CD4-positive, alpha-beta T cell treated with Interleukin-2 at 100 ng/mL for 4 hours (primary cell): ENCODE results near the gene ERI3.

Experiments
- DNase-seq: peaks from one replicate; pipeline ENCODE4 v3.0.0-alpha.2; 2020; ENCODE audit warnings: low spot score

ERI3 gene

DNA sequence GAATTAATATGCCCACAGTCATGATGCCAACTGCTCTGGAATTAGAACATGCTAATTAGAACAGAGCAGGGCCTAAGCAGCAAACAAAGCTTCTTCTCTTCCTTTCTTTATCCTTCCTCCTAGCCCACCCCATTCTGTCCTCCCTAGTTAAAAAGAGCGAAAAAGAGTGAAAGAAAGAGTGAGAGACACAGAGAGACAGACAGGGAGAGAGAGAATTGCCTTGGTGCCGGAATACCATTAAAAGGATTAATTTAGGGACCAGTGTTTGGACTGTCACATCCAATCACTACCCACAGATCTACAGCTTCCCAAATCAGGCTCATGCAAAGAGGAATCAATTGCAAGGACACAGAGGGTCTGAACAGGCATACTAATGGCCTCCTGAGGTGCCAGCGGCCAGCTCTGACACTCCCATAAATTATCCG is 7.0 kb downstream of the ERI3 start:
- DNase-seq = no peak

DNA sequence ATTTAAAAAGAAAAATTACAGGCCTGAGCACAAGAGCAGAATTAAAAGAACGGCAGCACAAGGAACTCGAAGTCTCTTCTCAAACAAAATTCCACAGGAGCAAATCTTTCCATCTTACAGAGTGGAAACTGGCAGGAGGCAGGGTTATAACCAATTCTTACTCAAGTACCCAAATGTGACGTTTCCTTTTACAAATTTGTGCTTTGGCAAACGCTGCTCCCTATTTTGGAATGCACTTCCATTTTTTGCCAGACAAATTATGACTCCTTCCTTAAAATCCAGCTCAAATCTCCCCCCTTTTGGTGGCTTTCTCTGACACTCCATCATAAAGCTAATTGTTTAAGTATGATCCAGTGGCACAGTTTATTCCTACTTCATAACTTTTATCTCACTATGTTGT is 7.8 kb downstream of the ERI3 start:
- DNase-seq = no peak

DNA sequence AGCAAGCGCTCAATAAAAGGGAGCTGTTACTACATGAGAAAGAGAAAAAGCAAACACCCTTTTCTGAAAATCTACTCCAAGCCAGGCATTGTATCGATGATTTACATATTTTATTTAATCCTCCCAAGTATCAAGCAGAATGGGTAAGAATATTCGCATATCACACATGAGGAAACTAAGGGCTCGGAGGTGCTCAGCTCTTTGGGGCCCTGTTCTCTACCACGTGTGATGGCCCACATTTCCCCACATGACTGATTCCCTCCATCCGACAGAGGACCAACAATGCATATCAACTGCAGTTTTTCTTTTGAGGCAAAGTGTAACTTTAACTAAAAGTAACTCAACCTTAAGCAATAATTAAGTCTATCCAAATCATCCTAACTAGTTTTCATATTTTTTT is 8.2 kb downstream of the ERI3 start:
- DNase-seq = no peak

DNA sequence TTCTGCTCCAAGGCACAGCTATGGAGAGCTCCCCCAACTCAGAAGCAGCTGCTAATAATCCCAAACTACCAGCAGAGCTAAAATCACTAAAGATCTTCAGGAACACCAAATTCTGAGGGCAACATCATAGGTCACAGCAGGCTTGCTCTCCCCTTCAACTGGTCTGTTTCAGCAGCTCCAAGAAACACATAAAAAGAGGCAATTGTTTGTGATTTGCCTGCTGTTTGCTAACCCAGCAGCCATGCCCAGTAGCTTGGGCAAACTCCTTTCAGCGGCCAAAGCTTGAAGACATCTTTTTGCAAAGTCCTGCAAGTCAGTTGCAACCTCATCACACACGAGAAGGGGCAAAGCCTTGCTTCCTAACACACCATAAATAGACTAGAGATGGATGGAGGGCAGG is 8.9 kb downstream of the ERI3 start:
- no peak for DNase-seq

DNA sequence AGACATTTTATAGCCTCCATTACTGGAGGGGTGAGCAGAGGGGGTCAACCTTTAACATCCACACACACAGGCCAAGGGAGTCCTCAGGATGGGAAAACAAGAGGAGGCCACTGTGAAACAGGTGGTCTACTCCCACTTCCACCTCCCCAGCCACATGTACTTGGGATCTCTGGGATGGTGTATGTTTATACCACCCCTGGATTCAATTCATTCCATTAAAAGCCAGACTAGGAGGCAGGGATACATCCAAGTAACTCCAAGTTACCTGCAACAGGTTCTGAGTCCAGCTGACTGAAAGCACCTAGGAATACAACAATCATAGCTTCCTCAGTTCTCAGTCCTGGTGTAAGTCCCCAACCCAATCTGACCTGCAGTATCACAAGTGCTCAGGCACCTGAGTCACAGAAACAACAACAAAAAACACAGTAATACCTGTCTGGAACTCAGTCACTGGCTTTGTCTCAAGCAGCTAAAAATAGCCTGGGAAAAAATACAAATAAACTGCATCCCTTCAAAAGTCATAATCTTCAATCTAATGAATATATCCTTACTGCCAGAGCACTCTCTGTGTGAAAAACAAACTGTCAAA is 9.8 kb downstream of the ERI3 start:
- no peak for DNase-seq

DNA sequence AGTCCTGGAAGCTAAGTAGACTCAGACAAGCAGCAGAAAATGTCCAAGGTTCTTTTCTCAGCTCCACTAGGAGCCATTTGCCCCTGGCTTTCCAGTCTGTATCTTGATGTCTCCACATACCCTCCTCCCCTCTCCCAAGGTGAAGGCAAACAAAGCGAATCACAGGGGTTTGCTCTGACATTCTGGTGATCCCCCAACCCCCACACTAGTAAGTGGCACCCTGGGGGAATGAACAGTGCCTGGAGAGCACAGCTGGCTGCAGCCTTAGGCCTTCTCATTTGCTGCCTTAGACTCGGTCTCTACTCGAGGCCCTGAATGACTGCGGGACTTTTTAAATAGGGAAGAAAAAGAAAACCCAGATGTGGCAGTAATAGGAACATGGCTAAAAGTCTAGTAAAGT is 15.3 kb downstream of the ERI3 start:
- DNase-seq = no peak

DNA sequence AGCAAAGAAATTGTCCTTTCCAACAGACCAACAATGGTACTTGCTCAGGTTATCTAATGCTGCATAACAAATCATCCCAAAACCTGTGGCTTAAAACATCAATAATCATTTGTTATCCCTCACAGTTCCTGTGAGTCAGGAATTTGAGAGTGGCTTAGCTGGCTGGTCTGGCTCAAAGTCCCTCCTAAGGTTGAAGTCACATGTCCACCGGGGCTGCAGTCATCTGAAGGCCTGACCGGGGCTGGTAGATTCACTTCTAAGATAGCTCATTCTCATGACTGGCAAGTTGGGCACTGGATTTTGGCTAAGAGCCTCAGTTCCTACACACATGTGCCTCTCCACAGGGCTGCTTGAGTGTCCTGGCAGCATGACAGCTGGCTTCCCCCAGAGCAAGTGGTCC is 16.9 kb downstream of the ERI3 start:
- no peak for DNase-seq

DNA sequence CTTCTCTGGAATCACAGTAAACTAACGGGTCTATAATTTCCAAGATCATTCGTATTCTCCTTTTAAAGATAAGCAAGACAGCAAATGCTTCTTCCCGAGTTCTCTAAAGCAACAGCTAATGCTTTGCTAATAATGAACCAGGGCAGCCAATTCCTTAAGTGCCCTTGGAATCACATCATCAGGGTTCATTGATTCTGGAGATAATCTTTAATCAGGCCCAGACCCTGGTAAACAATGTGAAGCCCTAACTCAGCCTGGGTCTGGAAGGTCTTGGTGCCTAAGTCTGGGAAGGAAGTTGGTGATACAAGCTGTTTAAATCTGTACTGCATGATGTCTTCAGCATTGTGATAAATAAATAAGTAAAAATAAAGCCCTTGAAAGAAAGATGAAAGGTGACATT is 18.4 kb downstream of the ERI3 start:
- no peak for DNase-seq

DNA sequence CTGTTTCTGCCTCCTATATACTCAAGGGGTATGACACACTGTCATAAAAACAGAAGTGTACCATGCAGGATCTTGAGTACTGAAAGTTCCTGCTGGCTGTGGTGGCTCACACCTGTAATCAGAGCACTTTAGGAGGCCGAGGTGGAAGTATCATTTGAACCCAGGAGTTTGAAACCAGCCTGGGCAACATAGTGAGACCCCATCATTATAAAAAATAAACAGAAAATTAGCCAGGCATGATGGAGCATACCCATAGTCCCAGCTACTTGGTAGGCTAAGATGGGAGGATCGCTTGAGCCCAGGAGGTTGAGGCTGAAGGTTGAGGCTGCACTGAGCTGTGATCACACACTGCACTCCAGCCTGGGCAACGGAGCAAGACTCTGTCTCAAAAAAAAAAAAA is 20.1 kb downstream of the ERI3 start:
- no peak for DNase-seq

DNA sequence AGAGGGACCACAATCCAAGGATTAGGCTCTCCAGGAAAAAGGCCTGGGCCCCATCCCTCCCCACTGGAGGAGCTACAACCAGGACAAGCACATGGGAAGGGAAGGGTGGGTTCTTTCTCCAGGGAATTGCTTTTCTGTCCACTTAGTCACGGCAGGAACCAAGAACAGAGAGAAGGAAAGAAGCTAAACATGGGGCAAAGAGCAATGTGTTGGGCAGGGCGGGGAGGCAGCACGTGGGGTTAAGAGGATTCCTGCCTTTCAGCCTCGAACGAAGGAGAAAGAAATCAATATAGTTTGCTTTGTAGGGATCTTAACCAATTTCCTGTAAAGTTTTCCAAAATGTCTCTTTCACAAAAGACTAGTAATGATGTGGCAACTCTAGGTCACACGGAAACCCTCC is 21.7 kb downstream of the ERI3 start:
- DNase-seq = no peak

DNA sequence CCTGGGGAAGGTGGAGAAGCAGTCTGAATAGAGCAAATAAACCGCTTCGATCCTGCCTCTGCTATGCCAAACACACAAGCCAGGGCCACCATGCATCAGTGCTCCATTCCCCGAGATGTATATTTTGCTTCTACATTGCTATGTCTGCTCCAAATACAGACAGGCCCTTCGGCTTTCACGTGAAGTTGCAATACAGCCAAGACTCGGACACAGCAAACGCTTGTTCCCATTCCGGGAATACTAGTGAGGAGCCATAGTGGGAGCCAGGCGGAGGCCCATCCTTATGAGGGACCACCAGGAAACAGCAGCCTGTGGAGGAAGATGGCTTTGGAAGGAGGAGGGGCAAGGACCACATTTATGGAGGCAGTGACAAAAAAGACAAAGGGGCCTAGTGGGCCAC is 22.6 kb downstream of the ERI3 start:
- no peak for DNase-seq

DNA sequence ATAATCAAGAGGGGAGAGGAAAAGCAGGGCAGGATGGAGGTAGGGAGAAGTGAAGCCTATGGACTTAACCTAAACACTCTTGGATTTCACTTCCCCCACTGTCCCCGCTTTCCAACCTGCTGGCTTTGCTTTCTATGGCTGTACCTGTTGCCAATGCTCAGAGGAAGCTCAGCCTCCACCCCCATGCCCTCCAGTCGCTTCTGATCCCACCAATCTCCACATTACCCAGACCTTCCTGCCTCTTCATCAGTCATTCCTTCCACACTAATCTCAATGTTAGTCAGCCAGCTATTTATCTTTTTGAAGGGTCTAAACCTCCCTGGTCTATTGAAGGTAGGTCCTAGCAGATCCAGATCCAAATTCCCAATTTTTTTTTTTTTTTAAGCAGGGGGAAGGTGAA is 24.1 kb downstream of the ERI3 start:
- no peak for DNase-seq

DNA sequence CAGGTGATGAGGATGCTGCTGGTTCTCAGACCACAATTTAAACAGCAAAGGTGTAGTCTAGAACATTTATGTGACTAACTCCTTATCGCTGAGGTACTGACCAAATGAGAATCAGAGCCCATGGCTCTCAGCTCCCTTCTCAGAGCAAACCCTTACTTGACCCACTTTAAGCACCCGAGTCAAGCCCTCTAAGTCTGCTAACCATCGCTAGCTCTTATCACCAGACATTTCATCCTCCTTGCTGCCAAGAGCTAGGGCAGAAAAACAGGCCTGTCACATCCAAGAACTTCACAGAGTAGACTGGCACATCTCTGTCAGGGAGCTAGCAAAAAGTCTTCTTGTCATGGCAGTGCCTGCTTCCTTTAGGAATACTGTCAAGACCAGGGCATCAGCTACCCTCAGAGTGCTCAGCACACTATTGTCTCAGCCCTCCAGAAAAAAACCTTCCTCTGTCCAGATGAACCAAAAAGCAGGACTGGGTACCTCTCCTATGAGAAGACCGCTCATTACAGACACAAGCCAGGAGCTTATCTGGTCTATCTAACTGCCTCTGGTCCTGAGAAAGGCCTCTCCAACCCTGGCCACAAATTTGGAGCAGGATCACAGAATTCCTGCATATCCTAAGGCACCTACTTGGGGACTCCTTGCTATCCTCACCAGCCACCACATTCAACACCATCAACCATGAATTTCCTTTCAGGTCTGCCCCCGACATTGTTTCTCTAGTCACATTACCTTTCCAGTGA is 26.2 kb downstream of the ERI3 start:
- DNase-seq = no peak

DNA sequence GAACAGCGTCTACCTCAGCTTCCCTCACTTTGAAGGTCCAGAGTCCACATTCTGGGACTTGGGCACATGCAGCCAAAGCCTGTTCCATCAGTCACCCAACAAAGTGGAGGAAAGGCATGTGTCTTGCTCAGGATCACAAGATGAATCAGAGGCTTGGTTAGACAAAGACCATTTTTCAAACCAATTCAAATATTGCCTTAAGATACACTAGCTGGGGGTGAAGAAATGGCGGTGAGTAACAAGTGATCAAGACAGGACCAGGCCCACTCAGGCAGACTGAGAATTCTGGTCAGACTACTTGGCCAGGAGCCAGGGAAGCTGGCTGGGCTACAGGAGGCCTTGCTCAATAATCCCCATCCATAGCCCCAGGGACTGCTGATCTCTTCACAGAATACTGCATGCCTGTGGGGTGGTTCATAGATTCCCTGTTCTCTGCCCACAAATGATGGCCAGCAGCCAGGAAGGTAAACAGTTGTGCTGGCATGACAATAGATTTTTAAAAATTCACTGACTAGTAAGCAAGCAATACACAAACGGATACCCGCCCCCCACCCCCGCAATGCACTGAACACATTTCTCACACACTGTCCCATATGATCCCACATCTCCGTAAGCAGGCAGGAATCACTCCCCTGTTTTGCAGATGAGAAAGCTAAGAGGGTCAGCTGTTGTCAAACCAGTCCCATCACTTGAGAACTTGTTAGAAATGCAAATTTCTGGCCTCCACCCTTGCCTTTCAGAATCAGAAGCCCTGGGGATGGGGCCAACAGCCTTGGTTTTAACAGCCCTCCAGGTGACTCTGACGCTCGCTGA is 27.2 kb downstream of the ERI3 start:
- DNase-seq = no peak

DNA sequence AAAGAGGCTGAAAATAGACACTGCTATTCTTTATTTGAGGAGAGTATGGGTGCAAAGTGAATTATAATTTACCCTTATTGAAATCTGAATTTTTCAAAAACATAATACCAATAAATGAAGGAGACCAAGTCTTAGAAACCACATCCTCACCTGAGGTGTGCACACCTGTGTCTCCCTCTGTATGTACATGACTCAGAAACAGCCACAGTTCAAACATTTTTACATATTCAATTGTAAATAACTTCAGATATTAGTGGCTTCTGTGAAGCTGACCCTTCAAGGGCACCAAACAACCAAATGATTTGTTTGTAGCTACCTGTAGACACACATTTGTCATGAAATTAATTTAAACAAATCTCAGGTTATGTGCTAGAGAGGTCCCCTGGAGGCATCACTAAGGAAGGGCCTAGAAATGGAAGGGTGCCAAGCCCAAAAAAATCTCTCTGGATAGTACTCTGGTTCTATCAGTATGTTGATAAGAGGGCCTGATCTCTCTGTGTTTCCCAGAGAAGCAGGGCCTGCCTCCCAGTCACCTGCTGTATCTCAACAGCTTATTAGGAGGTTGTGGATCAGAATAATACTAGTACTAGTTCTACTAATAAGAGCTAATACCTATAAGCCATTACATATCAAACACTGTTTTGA is 28.1 kb downstream of the ERI3 start:
- DNase-seq = no peak

DNA sequence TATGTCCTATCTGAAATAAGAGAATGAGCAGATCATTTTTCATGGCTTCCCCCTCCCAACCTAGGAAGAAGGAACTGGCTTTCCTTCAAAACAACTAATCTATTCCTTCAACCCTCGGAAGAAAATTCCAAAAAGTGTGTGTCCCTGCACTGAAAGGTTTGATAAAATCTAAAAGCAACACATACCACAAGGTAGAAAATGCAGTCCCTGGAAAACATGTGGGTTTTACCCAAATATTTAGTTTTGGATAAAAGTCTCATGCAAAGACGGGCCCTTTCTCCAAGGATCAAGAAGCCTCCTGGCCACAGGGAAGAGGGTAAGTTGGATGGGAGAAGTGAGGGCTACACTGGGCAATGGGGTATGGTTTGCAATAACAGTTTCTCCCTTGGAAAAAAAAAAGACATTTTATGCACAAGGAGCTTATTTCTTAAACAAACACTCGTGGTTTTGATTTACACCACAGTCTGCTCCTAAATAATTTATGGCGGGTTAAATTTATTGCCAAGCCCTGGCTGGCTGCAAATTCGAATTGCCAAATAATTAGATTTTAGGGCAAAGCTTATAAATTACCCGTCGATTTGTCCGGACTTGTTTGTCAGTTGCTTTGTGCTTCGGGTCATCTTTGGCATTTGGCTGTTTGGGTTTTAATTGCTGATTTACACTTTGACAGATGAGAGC is 28.9 kb downstream of the ERI3 start:
- no peak for DNase-seq

DNA sequence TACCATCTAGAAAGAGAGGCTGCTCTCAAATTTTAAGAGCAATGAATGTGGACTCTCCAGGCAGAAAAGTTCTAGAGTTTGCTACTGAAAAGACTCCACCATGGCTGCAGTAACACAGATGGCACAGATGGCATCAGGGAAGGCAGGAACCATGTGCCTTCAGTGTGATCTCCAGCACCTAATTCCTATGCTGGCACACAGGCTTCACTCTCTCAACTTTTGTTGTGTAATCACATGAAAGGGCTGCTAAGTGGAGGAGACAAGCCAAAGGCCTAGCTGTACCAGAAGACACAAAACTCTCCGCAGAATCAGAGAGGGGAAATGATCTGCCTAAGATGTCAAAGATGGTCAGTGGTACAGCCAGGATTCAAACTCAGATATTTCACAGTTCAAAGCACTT is 31.1 kb downstream of the ERI3 start:
- DNase-seq = no peak

DNA sequence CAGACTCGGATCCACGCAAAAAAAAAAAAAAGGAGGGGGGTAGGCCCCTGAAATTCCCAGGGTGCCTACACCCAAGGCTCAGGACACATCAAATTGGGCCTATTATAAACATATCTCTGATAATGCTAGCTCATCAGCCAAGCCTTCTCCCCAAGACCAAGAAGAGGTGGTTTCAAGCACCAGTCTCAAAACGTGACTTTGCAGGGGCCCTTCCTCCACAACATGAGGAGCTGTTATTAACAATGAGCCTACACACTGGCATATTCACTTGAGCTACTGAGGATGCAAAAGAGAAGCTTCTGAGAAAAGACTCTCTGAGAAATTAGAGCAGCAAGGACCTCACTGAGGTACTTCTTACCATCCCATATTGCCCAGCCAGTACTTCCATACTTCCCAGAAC is 32.7 kb downstream of the ERI3 start:
- DNase-seq = no peak

DNA sequence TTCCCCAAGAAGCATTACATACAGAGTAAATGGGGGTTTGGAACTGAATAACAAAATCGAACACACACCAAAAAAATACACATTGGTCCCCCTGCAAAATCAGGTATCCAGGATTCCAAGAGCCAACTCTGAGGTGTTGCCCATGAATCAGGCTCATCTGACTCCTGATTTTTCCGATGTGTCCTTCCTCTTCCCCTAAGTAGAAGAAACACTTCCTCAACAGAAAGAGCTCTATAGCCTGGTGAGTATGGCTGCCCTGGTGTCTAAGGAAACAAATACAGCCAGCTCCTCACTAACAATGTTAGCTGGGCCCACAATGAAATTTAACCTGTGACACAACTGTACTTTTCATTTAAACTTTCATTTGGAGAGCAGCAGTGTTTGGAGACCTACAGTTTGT is 33.6 kb downstream of the ERI3 start:
- DNase-seq = no peak

DNA sequence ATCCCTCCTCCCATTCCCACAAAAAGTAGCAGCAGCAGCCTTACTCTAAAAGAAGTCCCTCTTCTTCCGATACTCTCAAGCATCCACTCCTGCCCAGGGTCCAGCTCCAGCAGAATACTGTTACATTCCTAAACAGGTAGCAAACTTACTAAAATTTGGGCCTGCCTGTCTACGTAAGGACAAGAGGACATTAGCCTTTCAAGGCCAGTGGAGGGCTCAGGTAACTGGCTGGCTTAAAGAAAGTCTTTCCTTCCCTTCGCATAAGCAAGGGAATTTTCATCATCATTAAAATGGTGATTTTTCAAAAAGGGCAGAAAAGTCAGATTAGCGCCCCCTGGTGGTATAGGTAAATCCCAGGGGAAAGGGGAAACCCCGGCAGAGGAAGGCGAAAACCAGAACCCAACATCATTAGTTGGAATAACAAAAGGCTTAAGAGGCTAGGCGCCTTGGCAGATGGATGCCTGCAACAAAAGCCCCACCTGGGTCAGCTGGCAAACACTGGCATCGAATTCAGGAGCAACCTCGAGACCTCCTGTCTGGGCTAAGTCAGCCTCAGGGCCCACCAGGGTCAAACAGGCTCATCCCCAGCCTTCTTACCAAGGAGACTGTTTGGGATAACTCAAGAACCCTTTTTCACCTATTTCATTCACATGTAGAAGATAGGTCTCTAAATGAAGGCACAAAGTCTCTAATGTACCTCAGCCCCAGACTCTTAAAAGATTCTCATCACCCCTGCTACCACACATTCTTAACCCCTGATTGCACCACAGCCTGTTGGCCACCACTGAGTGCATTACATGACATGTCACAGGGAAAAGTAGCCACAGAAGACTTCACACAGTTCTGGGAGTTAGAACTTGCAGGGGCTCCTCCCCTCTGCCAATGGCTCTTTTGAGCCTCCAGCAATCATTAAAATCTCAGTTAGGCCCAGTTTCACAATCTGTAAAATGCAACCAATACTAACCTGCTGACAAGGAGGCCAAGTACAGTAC is 36.7 kb downstream of the ERI3 start:
- peak; percentile 58 for DNase-seq

DNA sequence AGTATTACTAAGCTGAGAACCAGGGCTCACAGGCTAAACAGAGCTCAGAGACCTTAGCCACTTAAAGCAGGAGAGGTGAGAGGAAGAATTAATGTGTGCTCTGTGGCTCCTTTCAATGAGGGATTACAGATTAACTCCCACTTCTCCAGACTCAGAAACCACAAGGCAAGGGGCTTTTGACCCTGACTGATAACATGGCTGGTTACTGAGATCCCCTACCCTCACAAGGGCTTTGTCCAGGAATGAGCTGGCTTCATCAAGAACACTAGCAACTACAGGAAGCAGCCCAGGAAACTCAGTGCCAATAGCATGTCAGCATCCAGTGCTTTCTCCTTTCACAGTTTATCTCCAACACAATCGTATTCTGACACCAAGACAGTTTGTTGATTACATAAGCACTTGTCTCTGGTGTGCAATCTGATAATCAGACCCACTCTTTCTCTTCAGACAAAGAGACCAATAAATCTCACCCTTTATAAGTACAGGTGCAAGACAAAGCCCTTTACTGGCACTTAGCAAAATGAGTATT is 38.8 kb downstream of the ERI3 start:
- no peak for DNase-seq
